GM19240 (cell line): ENCODE measurements around the gene ADAM21.
"Not testable (repeated sequence)": the region's sequence is repeated elsewhere in the genome, so short reads cannot be mapped to it uniquely, and the experiment has no call there.

ENCODE experiments used
- DNase-seq: peaks from one replicate; pipeline ENCODE4 v3.0.0; 2011; ENCODE audit warnings: low spot score; ENCODE audit not compliant: insufficient read length

ADAM21 gene

GRCh38 chr14:70451874-70452273 is at the start of gene ADAM21:
ADAM21 (plus strand) TSS chr14:70452174; CDS start chr14:70457500, 5,326 bp downstream.
- DNase-seq: no peak

- DNase-seq: not testable (repeated sequence)
These were observed 48.6 kb upstream of the ADAM21 start for GRCh38 chr14:70403335-70403734.

GRCh38 chr14:70406216-70406615 is 45.8 kb upstream of the ADAM21 start:
- DNase-seq: not testable (repeated sequence)

- DNase-seq: no peak
These were observed 44.4 kb upstream of the ADAM21 start for GRCh38 chr14:70407621-70408020.

GRCh38 chr14:70415788-70416187 is 36.2 kb upstream of the ADAM21 start:
- no peak for DNase-seq

GRCh38 chr14:70416338-70416724 is 35.6 kb upstream of the ADAM21 start:
- no peak for DNase-seq

GRCh38 chr14:70416725-70417349 is 35.1 kb upstream of the ADAM21 start, which contains the start of gene SYNJ2BP:
SYNJ2BP (minus strand) TSS chr14:70417090; CDS start chr14:70416963, 127 bp downstream.
- DNase-seq: peak; percentile 63

GRCh38 chr14:70419270-70419931 is 32.6 kb upstream of the ADAM21 start:
- DNase-seq: not testable (repeated sequence)

GRCh38 chr14:70422538-70422937 is 29.4 kb upstream of the ADAM21 start:
- no peak for DNase-seq

- DNase-seq: no peak
These were observed 26.6 kb upstream of the ADAM21 start for GRCh38 chr14:70425354-70425753.

- not testable (repeated sequence) for DNase-seq
These were observed 25.4 kb upstream of the ADAM21 start for GRCh38 chr14:70426555-70426954.

GRCh38 chr14:70436867-70437266 is 15.1 kb upstream of the ADAM21 start:
- no peak for DNase-seq

- DNase-seq: no peak
These were observed 10.3 kb upstream of the ADAM21 start for GRCh38 chr14:70441641-70442040.

GRCh38 chr14:70442750-70443149 is 9.2 kb upstream of the ADAM21 start:
- no peak for DNase-seq

- DNase-seq: no peak
These were observed 3.2 kb upstream of the ADAM21 start for GRCh38 chr14:70448633-70449340.

- DNase-seq: no peak
These were observed 2.8 kb downstream of the ADAM21 start for GRCh38 chr14:70454731-70455130.

GRCh38 chr14:70468731-70469130 is 16.8 kb downstream of the ADAM21 start:
- DNase-seq: no peak

GRCh38 chr14:70470863-70471563 is 19.0 kb downstream of the ADAM21 start:
- DNase-seq: not testable (repeated sequence)

GRCh38 chr14:70472253-70473159 is 20.5 kb downstream of the ADAM21 start:
- no peak for DNase-seq

GRCh38 chr14:70473825-70474224 is 21.9 kb downstream of the ADAM21 start:
- no peak for DNase-seq

- DNase-seq: not testable (repeated sequence)
These were observed 23.5 kb downstream of the ADAM21 start for GRCh38 chr14:70475459-70475858.
